Nephron (organoid): ENCODE results near the gene CSRNP2.
"Not testable (repeated sequence)": the region's sequence is repeated elsewhere in the genome, so short reads cannot be mapped to it uniquely, and the experiment has no call there.

Source experiments
- H3K27ac Mint-ChIP-seq, 3 experiments: 2 replicates each; pipeline ENCODE4 v1.8.0; 2020; ENCODE audit warnings: mixed read lengths in 3 of 3, mild to moderate bottlenecking in 2 of 3, moderate library complexity in 1 of 3
- H3K27me3 Mint-ChIP-seq: 2 replicates; pipeline ENCODE4 v1.8.0; 2021; ENCODE audit warnings: low read depth, mild to moderate bottlenecking, moderate library complexity, mixed read lengths
- H3K36me3 Mint-ChIP-seq: 2 replicates; pipeline ENCODE4 v1.8.0; 2020; ENCODE audit warnings: low read depth, mixed read lengths
- H3K4me1 Mint-ChIP-seq: 2 replicates; pipeline ENCODE4 v1.8.0; 2020; ENCODE audit warnings: mixed read lengths
- H3K4me3 Mint-ChIP-seq, 3 experiments: 2 replicates each; pipeline ENCODE4 v1.8.0; 2020; ENCODE audit warnings: mild to moderate bottlenecking in 3 of 3, mixed read lengths in 3 of 3, moderate library complexity in 2 of 3
- H3K9me3 Mint-ChIP-seq: 2 replicates; pipeline ENCODE4 v1.8.0; 2020; ENCODE audit warnings: mixed read lengths
- TF ChIP-seq, protein P1 (sequence below), 3 experiments: fragments of 200-600 bp; sonication (generic); IDR thresholded peaks; one replicate each; pipeline ENCODE4 v1.5.0; 2021; ENCODE audit warnings: antibody characterized with exemption in 3 of 3; ENCODE audit not compliant: unreplicated experiment in 3 of 3

Gene CSRNP2

DNA sequence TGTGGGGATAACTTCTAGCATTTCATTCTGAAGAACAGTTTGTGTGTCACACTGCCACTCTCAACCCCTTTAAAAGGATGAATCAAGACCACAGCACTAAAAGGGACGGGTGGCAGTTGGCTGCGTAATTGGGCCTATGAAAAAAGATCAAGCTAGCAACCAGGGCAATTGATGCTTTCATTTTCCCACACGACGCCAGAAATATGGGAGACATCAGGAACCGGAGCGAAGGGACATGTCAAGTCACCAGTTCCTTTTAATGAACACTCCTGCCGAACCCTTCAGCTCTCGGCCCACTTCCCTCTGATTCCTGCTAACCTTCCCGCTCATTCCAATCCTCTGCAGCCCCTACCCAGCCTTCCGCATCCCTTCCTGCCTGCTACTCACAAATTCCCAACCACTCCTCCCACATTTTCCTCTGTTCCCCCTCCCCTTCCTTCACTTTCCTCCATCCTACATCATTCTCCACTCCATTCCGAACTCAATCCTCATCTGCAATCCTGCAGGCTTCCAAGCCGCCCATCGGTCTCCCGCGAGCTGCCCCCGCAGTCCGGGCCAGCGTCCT is 753 bp downstream of the CSRNP2 start:
- Mint-ChIP-seq H3K36me3 (peaks cover 26% of the 10 kb centered on the region), H3K9me3 (no peaks in the 10 kb centered on the region), H3K27ac (peak overlapping the region; percentile 85 to 98 (median 97)), H3K27me3 (no peaks in the 10 kb centered on the region), H3K4me3 (peak overlapping the region; percentile 89 to 97 (median 95)), H3K4me1 (peaks cover 43% of the 10 kb centered on the region)
- TF ChIP-seq, protein P1, sequence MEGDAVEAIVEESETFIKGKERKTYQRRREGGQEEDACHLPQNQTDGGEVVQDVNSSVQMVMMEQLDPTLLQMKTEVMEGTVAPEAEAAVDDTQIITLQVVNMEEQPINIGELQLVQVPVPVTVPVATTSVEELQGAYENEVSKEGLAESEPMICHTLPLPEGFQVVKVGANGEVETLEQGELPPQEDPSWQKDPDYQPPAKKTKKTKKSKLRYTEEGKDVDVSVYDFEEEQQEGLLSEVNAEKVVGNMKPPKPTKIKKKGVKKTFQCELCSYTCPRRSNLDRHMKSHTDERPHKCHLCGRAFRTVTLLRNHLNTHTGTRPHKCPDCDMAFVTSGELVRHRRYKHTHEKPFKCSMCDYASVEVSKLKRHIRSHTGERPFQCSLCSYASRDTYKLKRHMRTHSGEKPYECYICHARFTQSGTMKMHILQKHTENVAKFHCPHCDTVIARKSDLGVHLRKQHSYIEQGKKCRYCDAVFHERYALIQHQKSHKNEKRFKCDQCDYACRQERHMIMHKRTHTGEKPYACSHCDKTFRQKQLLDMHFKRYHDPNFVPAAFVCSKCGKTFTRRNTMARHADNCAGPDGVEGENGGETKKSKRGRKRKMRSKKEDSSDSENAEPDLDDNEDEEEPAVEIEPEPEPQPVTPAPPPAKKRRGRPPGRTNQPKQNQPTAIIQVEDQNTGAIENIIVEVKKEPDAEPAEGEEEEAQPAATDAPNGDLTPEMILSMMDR (IDR thresholded peaks at IDR 0.05; ENCODE audit: unreplicated experiment in 3 of 3): no peak

DNA sequence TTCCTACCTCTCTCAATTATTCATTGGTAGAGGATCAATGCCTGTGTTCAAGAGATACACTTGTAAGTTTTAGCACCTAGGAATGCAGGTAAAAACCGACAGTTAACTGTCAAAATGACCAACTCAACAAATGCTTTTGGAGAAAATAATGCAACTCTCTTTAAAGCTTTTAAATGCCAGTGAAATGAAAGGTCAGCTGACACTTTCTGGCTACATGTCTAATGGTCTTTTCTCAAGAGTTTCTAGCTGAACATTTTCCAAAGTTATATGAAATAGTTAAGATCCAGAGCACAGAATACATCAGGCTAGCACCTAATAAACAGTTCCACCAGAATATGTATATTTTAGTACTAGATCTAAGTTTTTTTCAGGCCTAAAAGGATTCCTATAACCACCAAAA is 2.0 kb downstream of the CSRNP2 start:
- Mint-ChIP-seq H3K27me3 (no peaks in the 10 kb centered on the region), H3K4me3 (peak overlapping the region; percentile 89 to 97 (median 95)), H3K27ac (peak overlapping the region; percentile 35 to 97 (median 85)), H3K4me1 (peaks cover 52% of the 10 kb centered on the region), H3K9me3 (no peaks in the 10 kb centered on the region), H3K36me3 (peaks cover 27% of the 10 kb centered on the region)
- TF ChIP-seq, protein P1 (IDR thresholded peaks at IDR 0.05; ENCODE audit: unreplicated experiment in 3 of 3): no peak

DNA sequence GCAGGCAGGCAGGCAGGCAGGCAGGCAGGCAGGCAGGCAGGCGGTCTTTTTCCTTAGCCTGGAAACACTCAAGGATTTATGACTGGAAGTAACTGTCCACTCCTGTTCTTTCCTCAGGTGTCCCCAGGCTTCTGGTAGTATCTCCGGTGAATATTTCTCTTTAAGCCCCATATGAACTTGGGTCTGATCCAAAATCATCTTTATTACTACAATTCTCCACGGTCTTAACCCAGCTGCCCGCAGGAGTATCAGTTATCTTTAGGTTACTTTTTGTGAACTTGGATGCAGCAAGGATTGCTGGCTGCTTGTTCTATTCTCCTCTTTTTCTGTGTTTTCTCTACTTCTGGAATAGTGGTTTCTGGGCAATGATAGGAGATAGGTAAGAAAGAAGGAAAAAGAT is 3.3 kb downstream of the CSRNP2 start:
- Mint-ChIP-seq H3K4me3 (peak overlapping the region; percentile 32 to 77 (median 53)), H3K4me1 (peaks cover 62% of the 10 kb centered on the region), H3K27ac (peak overlapping the region; percentile 46 to 66 (median 55)), H3K9me3 (no peaks in the 10 kb centered on the region), H3K27me3 (no peaks in the 10 kb centered on the region), H3K36me3 (peaks cover 30% of the 10 kb centered on the region)
- TF ChIP-seq, protein P1 (IDR thresholded peaks at IDR 0.05; ENCODE audit: unreplicated experiment in 3 of 3): no peak

DNA sequence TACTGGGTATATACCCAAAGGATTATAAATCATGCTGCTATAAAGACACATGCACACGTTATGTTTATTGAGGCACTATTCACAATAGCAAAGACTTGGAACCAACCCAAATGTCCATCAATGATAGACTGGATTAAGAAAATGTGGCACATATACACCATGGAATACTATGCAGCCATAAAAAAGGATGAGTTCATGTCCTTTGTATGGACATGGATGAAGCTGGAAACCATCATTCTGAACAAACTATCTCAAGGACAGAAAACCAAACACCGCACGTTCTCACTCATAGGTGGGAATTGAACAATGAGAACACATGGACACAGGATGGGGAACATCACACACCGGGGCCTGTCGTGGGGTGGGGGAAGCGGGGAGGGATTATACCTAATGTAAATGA is 4.5 kb downstream of the CSRNP2 start:
- not testable (repeated sequence) for H3K27ac Mint-ChIP-seq, H3K9me3 Mint-ChIP-seq, H3K27me3 Mint-ChIP-seq
- Mint-ChIP-seq H3K4me1 (peaks cover 68% of the 10 kb centered on the region), H3K4me3 (peak overlapping the region in 2 of 3 experiments; percentile 19 to 32), H3K36me3 (peaks cover 35% of the 10 kb centered on the region)

DNA sequence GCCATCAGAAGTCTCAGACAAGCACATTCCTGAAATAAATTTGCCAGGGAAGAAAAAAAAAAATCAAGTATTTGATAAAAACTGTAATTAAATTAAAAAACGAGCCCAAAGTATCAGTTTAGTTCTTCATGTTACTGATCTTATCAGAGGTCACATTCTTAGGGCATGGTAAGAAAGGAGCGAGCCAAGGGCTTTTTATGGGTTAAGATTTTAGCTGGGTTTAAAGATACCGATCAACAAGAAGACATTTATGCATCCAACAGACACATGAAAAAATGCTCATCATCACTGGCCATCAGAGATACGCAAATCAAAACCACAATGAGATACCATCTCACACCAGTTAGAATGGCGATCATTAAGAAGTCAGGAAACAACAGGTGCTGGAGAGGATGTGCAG is 5.0 kb downstream of the CSRNP2 start:
- not testable (repeated sequence) for H3K9me3 Mint-ChIP-seq, H3K27me3 Mint-ChIP-seq
- H3K36me3 Mint-ChIP-seq: peaks cover 40% of the 10 kb centered on the region
- H3K4me3 Mint-ChIP-seq: peak overlapping the region in 1 of 3 experiments; percentile 9
- H3K27ac Mint-ChIP-seq: peak overlapping the region in 2 of 3 experiments; percentile 15 to 56
- peaks cover 68% of the 10 kb centered on the region for H3K4me1 Mint-ChIP-seq

DNA sequence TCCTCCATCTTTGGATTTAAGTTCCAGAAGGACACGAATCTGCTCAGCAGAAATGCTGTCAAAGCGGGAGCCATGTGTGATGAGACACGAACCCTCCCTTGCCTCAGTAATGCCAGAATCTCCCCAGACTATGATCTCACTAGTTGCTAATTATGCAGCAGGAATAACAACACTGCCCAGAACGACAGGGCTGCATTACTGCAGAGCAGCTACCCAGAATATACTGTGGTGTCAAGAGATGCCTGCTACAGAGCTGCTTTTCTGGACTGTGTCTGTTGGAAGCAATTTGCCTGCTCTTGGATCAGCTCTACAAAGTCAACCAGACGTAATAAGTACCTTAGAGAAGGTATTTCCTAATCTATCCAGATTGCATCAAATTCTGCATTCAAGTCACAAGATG is 5.5 kb downstream of the CSRNP2 start:
- TF ChIP-seq, protein P1 (IDR thresholded peaks at IDR 0.05; ENCODE audit: unreplicated experiment in 3 of 3): no peak
- peaks cover 68% of the 10 kb centered on the region for H3K4me1 Mint-ChIP-seq
- peak overlapping the region in 2 of 3 experiments; percentile 15 to 56 for H3K27ac Mint-ChIP-seq
- H3K4me3 Mint-ChIP-seq: peak overlapping the region in 1 of 3 experiments; percentile 9
- H3K9me3 Mint-ChIP-seq: no peaks in the 10 kb centered on the region
- H3K36me3 Mint-ChIP-seq: peaks cover 43% of the 10 kb centered on the region
- no peaks in the 10 kb centered on the region for H3K27me3 Mint-ChIP-seq

DNA sequence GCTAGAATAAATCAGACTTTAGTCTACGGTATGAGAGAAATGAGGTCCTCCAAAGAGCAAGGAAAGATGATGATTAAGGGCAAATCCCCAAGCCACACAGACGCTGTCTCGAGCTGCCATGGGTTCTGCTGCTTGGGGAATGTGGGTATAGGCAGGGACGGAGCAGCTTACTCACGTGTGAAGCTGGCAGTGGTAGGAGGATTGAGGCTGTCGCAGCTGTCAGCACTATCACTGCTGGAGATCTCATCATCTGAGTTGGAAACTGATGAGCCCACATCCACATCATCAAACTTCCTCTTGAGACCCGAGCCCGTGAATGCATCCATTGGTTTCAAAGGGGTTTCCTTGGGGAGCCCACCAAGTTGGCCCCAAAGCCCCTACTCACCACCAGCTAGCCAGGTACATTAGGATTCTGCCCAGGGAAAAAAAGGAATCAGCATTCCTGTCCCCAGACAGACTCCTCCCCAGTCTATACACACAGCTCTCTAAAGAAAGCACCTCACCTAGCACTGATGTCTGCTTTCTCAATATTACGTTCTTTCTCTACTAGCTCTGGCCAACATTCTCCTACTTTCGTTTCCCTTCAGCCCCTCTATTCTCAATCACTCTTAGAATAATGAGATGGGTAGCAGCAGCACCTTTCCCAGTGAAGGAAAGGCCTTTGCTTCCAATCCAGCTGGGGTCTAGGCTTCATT is 7.0 kb downstream of the CSRNP2 start:
- Mint-ChIP-seq H3K27me3 (no peaks in the 10 kb centered on the region), H3K27ac (peak overlapping the region; percentile 7 to 66 (median 40)), H3K9me3 (no peaks in the 10 kb centered on the region), H3K4me1 (peaks cover 62% of the 10 kb centered on the region), H3K36me3 (peaks cover 58% of the 10 kb centered on the region), H3K4me3 (no peak overlapping the region)
- TF ChIP-seq, protein P1 (IDR thresholded peaks at IDR 0.05; ENCODE audit: unreplicated experiment in 3 of 3): no peak
